Activated CD8-positive, alpha-beta memory T cell treated with anti-CD3 and anti-CD28 coated beads, Interleukin-2, amount 10 ng/mL, durations not matched to agents 7 days and 5 days (primary cell): ENCODE data around the gene MED13L. TPM values are rescaled to one million over a fixed set of nuclear protein-coding genes. Genes with fewer than 3 reads are reported as not detected.

Experiments
- ATAC-seq: fragments of 150-1000 bp; cut with Tn5 transposase; one replicate; pipeline ENCODE4 v1.10.0; 2021; ENCODE audit warnings: moderate library complexity
- CTCF ChIA-PET: fragments of 350-600 bp; sonication (Branson Sonifier 250); formaldehyde crosslinking; loops from one replicate; lab custom pipeline; 2021; ENCODE audit warnings: antibody characterized with exemption; lab: Charles Lee
- DNase-seq: peaks from one replicate; pipeline ENCODE4 v3.0.0-alpha.2; 2020
- H3K27ac Mint-ChIP-seq: one replicate; pipeline ENCODE4 v1.8.0; 2021; ENCODE audit warnings: mild to moderate bottlenecking, mixed read lengths
- H3K27me3 Mint-ChIP-seq: one replicate; pipeline ENCODE4 v1.8.0; 2021; ENCODE audit warnings: mixed read lengths
- H3K36me3 Mint-ChIP-seq: one replicate; pipeline ENCODE4 v1.8.0; 2021; ENCODE audit warnings: mild to moderate bottlenecking, mixed read lengths
- H3K4me1 Mint-ChIP-seq: one replicate; pipeline ENCODE4 v1.8.0; 2021; ENCODE audit warnings: mixed read lengths
- H3K4me3 Mint-ChIP-seq: one replicate; pipeline ENCODE4 v1.8.0; 2021; ENCODE audit warnings: mild to moderate bottlenecking, moderate library complexity, mixed read lengths
- H3K9me3 Mint-ChIP-seq: one replicate; pipeline ENCODE4 v1.8.0; 2022; ENCODE audit warnings: low read depth, mixed read lengths
- total RNA-seq, 2 experiments: library from RNA; stranded (reverse); gene quantifications; one replicate each; pipeline ENCODE4 v1.2.3, GENCODE V29; 2021

The MED13L gene
- total RNA-seq, 2 experiments from 2014 or later = 65.1 to 74.4 TPM

DNA sequence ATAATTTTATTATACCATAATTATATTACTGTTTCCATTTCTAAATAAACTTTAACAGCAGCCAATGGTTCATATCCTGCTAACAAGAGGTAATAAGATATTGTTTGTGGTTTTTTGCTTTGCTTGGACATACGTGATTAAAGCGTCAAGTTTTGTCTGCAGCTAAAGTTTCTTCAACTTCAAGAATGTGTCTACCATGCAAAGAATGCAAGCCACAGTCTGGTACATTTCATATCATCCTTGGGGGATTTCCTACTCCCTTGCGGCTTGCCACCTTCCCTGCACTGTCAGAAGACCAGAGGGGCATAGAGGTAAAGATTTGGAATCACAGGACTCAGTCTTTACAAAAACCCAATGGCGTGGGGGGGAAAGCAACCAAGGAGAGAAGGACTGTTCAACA lies 125.2 kb downstream of the MED13L start:
- H3K4me3 Mint-ChIP-seq = no peak overlapping the region
- ATAC-seq = no peak

GRCh38 chr12:116150452-116150851 lies 127.0 kb downstream of the MED13L start:
- ATAC-seq (no peak), DNase-seq (no peak)
- no peaks in the 10 kb centered on the region for H3K9me3 Mint-ChIP-seq
- no peak overlapping the region for H3K27ac Mint-ChIP-seq
- H3K27me3 Mint-ChIP-seq = no peaks in the 10 kb centered on the region
- CTCF ChIA-PET = interaction anchor here (1.1 kb wide), 1 partner anchor 15 kb away, joined by 3 read pairs; no protein-coding TSS in a partner anchor
- H3K4me1 Mint-ChIP-seq = peaks cover 23% of the 10 kb centered on the region
- H3K36me3 Mint-ChIP-seq = peaks cover 2% of the 10 kb centered on the region
- H3K4me3 Mint-ChIP-seq = no peak overlapping the region

More for the DNA sequence above, 125.2 kb downstream of the MED13L start:
- Mint-ChIP-seq H3K4me1 (peaks cover 23% of the 10 kb centered on the region), H3K27me3 (no peaks in the 10 kb centered on the region), H3K9me3 (no peaks in the 10 kb centered on the region), H3K36me3 (no peaks in the 10 kb centered on the region), H3K27ac (no peak overlapping the region)
- CTCF ChIA-PET = no interaction called here
- no peak for DNase-seq

DNA sequence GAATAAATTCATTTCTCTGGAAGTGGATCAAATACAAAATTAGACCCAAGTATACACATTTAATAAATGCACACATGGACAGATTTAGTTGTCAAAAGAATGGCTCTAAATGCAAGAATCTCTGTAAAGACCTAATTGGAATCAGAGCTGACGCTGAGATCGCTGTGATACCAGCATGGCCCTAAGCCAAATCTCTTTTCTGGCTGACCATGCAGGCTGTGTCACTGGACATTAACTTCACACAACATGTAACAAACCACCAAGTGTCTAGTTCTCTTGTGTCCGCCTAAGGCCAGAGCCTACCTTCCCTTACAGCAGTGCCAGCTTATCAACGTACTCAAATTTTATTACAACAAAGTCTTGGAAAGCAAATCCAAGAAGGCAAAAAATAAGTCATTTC lies 127.5 kb downstream of the MED13L start:
- H3K27ac Mint-ChIP-seq = no peak overlapping the region
- H3K27me3 Mint-ChIP-seq = no peaks in the 10 kb centered on the region
- DNase-seq = no peak
- H3K9me3 Mint-ChIP-seq = no peaks in the 10 kb centered on the region
- peaks cover 2% of the 10 kb centered on the region for H3K36me3 Mint-ChIP-seq
- H3K4me1 Mint-ChIP-seq = peaks cover 23% of the 10 kb centered on the region
- ATAC-seq = no peak
- CTCF ChIA-PET = interaction anchor here (1.1 kb wide), 1 partner anchor 15 kb away, joined by 3 read pairs; no protein-coding TSS in a partner anchor
- no peak overlapping the region for H3K4me3 Mint-ChIP-seq

DNA sequence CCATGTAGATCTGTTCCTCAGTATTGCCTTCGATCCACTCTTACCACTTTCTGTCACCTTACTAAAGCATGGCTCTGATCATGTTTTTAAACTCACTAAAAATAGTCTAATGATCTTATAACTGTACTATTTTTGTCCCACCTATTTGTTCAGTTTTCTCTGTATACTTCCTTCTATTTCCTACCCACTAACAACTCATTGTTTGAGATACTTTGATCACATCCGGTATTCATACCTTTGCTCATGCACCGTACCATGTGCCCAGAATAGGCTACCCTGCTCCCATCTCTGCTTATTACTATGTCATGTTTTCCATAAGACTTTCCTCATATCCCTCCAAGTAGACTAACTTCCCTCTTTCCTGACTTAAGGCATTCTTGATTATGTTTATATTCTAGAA lies 128.6 kb downstream of the MED13L start:
- CTCF ChIA-PET = interaction anchor here (1.6 kb wide), 1 partner anchor 13 kb away, joined by 5 read pairs; no protein-coding TSS in a partner anchor
- Mint-ChIP-seq H3K4me3 (no peak overlapping the region), H3K27ac (no peak overlapping the region), H3K9me3 (no peaks in the 10 kb centered on the region), H3K4me1 (peaks cover 35% of the 10 kb centered on the region), H3K36me3 (peaks cover 2% of the 10 kb centered on the region), H3K27me3 (no peaks in the 10 kb centered on the region)
- DNase-seq (no peak), ATAC-seq (no peak)

DNA sequence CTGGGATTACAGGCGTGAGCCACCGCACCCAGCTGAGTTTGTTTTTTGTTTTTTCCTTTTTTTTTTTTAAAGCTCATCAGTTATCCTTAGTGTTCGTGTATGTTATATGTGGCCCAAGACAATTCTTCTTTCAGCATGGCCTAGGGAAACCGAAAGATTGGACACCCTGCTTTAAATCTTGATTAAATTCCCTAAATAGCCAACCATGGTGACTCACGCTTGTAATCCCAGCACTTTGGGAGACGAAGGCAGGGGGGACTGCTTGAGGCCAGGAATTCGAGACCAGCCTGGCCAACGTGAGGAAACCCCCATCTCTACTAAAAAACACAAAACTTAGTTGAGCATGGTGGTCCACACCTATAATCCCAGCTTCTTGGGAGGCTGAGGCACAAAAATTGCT lies 131.1 kb downstream of the MED13L start:
- DNase-seq = no peak
- Mint-ChIP-seq H3K4me3 (no peak overlapping the region), H3K36me3 (peaks cover 2% of the 10 kb centered on the region), H3K27ac (no peak overlapping the region), H3K27me3 (no peaks in the 10 kb centered on the region), H3K9me3 (no peaks in the 10 kb centered on the region), H3K4me1 (peaks cover 44% of the 10 kb centered on the region)
- CTCF ChIA-PET = interaction anchor here (1.4 kb wide), 1 partner anchor 17 kb away, joined by 4 read pairs; no protein-coding TSS in a partner anchor
- ATAC-seq = no peak

- Mint-ChIP-seq H3K4me3 (no peak overlapping the region), H3K36me3 (peaks cover 2% of the 10 kb centered on the region), H3K4me1 (peaks cover 42% of the 10 kb centered on the region), H3K27ac (no peak overlapping the region), H3K9me3 (no peaks in the 10 kb centered on the region), H3K27me3 (no peaks in the 10 kb centered on the region)
- CTCF ChIA-PET = no interaction called here
- DNase-seq = no peak
- ATAC-seq = no peak
Measured at GRCh38 chr12:116145451-116145850, 132.0 kb downstream of the MED13L start.

GRCh38 chr12:116144384-116144783 lies 133.1 kb downstream of the MED13L start:
- Mint-ChIP-seq H3K9me3 (no peaks in the 10 kb centered on the region), H3K4me3 (no peak overlapping the region), H3K27me3 (no peaks in the 10 kb centered on the region), H3K36me3 (peaks cover 2% of the 10 kb centered on the region), H3K4me1 (peaks cover 45% of the 10 kb centered on the region), H3K27ac (peak overlapping the region; percentile 66)
- CTCF ChIA-PET = interaction anchor here (1.1 kb wide), 1 partner anchor 132 kb away, joined by 4 read pairs; no protein-coding TSS in a partner anchor
- DNase-seq = no peak
- ATAC-seq = no peak

DNA sequence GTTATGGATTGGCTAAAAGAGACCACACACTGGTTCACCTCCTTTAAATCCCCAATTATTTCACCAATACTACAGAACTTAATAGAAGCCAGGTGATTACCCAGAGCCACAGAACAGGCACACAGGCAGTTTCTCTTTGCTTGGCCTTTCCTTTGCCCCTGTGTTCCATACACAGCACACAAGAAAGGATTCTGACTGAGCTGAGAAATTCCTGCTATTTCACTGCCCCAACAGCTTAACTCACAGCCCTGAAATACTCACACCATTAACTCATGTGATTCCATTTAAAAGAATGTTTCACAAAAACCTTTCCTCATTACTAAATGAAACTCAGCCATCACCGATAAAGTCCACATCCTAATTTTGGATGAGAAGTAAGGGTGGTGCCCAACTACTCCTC lies 133.6 kb downstream of the MED13L start:
- CTCF ChIA-PET = interaction anchor here (1.1 to 2.0 kb wide), 2 partner anchors 132 to 565 kb away, joined by 4 to 8 read pairs; no protein-coding TSS in a partner anchor
- ATAC-seq (peak; percentile 17), DNase-seq (no peak)
- Mint-ChIP-seq H3K36me3 (peaks cover 2% of the 10 kb centered on the region), H3K4me1 (peaks cover 44% of the 10 kb centered on the region), H3K9me3 (no peaks in the 10 kb centered on the region), H3K27ac (peak overlapping the region; percentile 66), H3K27me3 (no peaks in the 10 kb centered on the region), H3K4me3 (peak overlapping the region; percentile 19)

GRCh38 chr12:116142936-116143898 lies 134.3 kb downstream of the MED13L start:
- DNase-seq (no peak), ATAC-seq (peak; percentile 78)
- H3K4me3 Mint-ChIP-seq = peak overlapping the region; percentile 19
- H3K27me3 Mint-ChIP-seq = no peaks in the 10 kb centered on the region
- CTCF ChIA-PET = interaction anchor here (0.6 to 3.7 kb wide), 4 partner anchors 29 to 566 kb away, joined by 4 to 16 read pairs (median 6); no protein-coding TSS in a partner anchor
- H3K36me3 Mint-ChIP-seq = peaks cover 2% of the 10 kb centered on the region
- no peaks in the 10 kb centered on the region for H3K9me3 Mint-ChIP-seq
- H3K4me1 Mint-ChIP-seq = peaks cover 47% of the 10 kb centered on the region
- peak overlapping the region; percentile 66 for H3K27ac Mint-ChIP-seq

DNA sequence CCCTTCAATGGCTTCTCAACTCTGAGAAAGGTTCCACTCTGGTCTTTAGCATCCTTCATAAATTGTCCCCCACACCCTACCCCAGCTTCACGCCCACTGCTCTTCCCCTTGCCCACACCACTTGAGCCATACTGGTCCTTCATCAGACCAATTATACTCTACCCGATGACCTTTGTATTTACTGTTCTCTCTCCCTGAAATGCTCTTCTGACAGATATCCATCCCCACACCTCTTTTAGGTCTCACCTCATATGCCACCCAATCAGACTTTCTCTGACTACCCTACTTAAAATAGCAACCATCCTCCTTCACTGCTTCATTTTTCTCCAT lies 135.7 kb downstream of the MED13L start:
- Mint-ChIP-seq H3K4me3 (no peak overlapping the region), H3K4me1 (peaks cover 56% of the 10 kb centered on the region), H3K27ac (no peak overlapping the region), H3K9me3 (no peaks in the 10 kb centered on the region), H3K36me3 (peaks cover 2% of the 10 kb centered on the region), H3K27me3 (no peaks in the 10 kb centered on the region)
- ATAC-seq = no peak
- CTCF ChIA-PET = interaction anchor here (0.6 to 3.7 kb wide), 14 partner anchors 11 to 562 kb away, joined by 3 to 16 read pairs (median 4); no protein-coding TSS in a partner anchor
- DNase-seq = no peak

DNA sequence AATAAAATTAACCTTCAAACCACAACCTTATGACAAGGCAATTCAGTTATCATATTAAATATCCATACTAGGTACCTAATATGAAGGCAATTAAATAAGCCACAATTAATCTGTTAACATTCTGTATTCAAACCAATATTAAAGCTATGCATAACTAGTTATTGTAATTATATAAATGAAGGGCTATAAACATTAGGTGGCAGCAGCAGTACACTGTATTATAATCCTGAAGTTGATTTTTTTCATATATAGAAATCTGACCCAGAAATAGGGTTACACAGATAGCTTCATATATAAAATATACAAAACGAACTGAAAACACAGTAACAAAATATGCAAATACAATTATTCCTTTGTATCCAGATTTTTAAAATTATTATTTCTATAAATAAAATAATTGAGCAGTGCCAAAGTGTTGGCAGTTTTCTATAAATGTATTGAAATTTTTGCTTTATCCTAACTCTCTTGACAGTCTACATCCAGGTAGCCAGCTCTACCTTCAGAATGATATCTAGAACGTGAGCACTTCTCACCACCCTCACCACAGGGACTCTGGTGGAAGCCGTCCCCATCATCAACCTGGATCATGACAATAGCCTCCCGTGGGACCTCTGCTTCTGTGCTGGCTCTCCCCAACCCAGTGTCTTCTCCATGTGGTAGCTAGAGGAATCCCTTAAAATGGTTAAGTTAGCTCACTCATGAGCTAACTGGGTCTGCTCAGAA lies 136.2 kb downstream of the MED13L start:
- H3K4me3 Mint-ChIP-seq = no peak overlapping the region
- no peak overlapping the region for H3K27ac Mint-ChIP-seq
- H3K36me3 Mint-ChIP-seq = peaks cover under 1% of the 10 kb centered on the region
- peaks cover 60% of the 10 kb centered on the region for H3K4me1 Mint-ChIP-seq
- DNase-seq = no peak
- H3K27me3 Mint-ChIP-seq = no peaks in the 10 kb centered on the region
- CTCF ChIA-PET = interaction anchor here (0.6 to 3.7 kb wide), 14 partner anchors 10 to 557 kb away, joined by 3 to 16 read pairs (median 4); no protein-coding TSS in a partner anchor
- H3K9me3 Mint-ChIP-seq = no peaks in the 10 kb centered on the region
- ATAC-seq = no peak

GRCh38 chr12:116140529-116140928 lies 137.0 kb downstream of the MED13L start:
- Mint-ChIP-seq H3K9me3 (no peaks in the 10 kb centered on the region), H3K36me3 (no peaks in the 10 kb centered on the region), H3K27ac (no peak overlapping the region), H3K4me3 (no peak overlapping the region), H3K4me1 (peaks cover 66% of the 10 kb centered on the region), H3K27me3 (no peaks in the 10 kb centered on the region)
- ATAC-seq (no peak), DNase-seq (no peak)
- CTCF ChIA-PET = interaction anchor here (0.6 to 3.7 kb wide), 10 partner anchors 10 to 558 kb away, joined by 3 to 16 read pairs (median 5); no protein-coding TSS in a partner anchor

- Mint-ChIP-seq H3K4me3 (no peak overlapping the region), H3K4me1 (peaks cover 66% of the 10 kb centered on the region), H3K27ac (no peak overlapping the region), H3K36me3 (no peaks in the 10 kb centered on the region), H3K27me3 (no peaks in the 10 kb centered on the region), H3K9me3 (no peaks in the 10 kb centered on the region)
- ATAC-seq (no peak), DNase-seq (no peak)
- CTCF ChIA-PET = no interaction called here
Measured at GRCh38 chr12:116138781-116139180, 138.7 kb downstream of the MED13L start.
